PC-9 (cell line): ENCODE measurements around the gene PIK3C2G. TPM values are rescaled to one million over a fixed set of nuclear protein-coding genes. Genes with fewer than 3 reads are reported as not detected.

Experiments
- BruUV-seq: library from RNA; stranded (reverse); fragments of 400-500 nt; replicated peaks from 2 replicates; lab custom pipeline; 2021; lab: Mats Ljungman, UMichigan
- CTCF ChIA-PET: fragments of 300-600 bp; sonication (Branson Sonifier 250); formaldehyde crosslinking; loops from one replicate; lab custom pipeline; 2022; ENCODE audit warnings: antibody characterized with exemption; lab: Charles Lee
- POLR2A ChIA-PET: fragments of 300-600 bp; sonication (Branson Sonifier 250); formaldehyde crosslinking; loops from one replicate; lab custom pipeline; 2022; ENCODE audit warnings: antibody characterized with exemption; ENCODE audit not compliant: unreplicated experiment; lab: Charles Lee
- DNase-seq, 2 experiments: peaks; one replicate each; pipeline versions ENCODE4 v3.0.0 to v3.0.0-alpha.2; 2015 to 2022; ENCODE audit warnings: mixed read lengths in 1 of 2
- H2AFZ ChIP-seq: fragments of 200-600 bp; sonication (generic); 2 replicates; pipeline ENCODE4 v1.8.1; 2017; ENCODE audit warnings: antibody characterized with exemption
- H3F3A ChIP-seq: fragments of 200-600 bp; sonication (generic); 2 replicates; pipeline ENCODE4 v1.8.1; 2017; ENCODE audit warnings: antibody characterized with exemption, mild to moderate bottlenecking, low read depth; ENCODE audit not compliant: insufficient read depth
- H3K27ac ChIP-seq: fragments of 200-600 bp; sonication (generic); 2 replicates; pipeline ENCODE4 v1.6.1; 2016; ENCODE audit warnings: mixed run types
- H3K27me3 ChIP-seq: fragments of 200-600 bp; sonication (generic); 2 replicates; pipeline ENCODE4 v1.6.1; 2016; ENCODE audit warnings: low read depth, mixed run types; ENCODE audit not compliant: insufficient read depth
- H3K36me3 ChIP-seq: fragments of 200-600 bp; sonication (generic); 2 replicates; pipeline ENCODE4 v1.6.1; 2016; ENCODE audit warnings: low read depth, mixed run types
- H3K4me1 ChIP-seq: fragments of 200-600 bp; sonication (generic); replicated peaks from 2 replicates; pipeline ENCODE4 v1.6.1; 2016; ENCODE audit warnings: mixed run types; ENCODE audit not compliant: insufficient read depth
- H3K4me2 ChIP-seq: fragments of 200-600 bp; sonication (generic); 2 replicates; pipeline ENCODE4 v1.6.1; 2017; ENCODE audit warnings: mixed run types
- H3K4me3 ChIP-seq: fragments of 200-600 bp; sonication (generic); 2 replicates; pipeline ENCODE4 v1.6.1; 2016; ENCODE audit warnings: mixed run types
- H3K79me2 ChIP-seq: fragments of 200-600 bp; sonication (generic); 2 replicates; pipeline ENCODE4 v1.6.1; 2017; ENCODE audit warnings: low read depth, mixed run types
- H3K9me2 ChIP-seq: fragments of 200-600 bp; sonication (generic); 2 replicates; pipeline ENCODE4 v1.8.1; 2017; ENCODE audit warnings: mild to moderate bottlenecking; ENCODE audit not compliant: insufficient read depth
- H3K9me3 ChIP-seq: fragments of 200-600 bp; sonication (generic); 2 replicates; pipeline ENCODE4 v1.8.1; 2016; ENCODE audit warnings: low read depth; ENCODE audit not compliant: insufficient read depth
- H4K20me1 ChIP-seq: fragments of 200-600 bp; sonication (generic); 2 replicates; pipeline ENCODE4 v1.8.1; 2017; ENCODE audit not compliant: insufficient read depth
- EZH2 ChIP-seq: fragments of 200-600 bp; sonication (generic); IDR thresholded peaks from 2 replicates; pipeline ENCODE4 v1.8.0; 2017; ENCODE audit warnings: antibody characterized with exemption, low read depth
- intact Hi-C: fragments of 100-400 bp; cut with micrococcal nuclease; formaldehyde crosslinking; loops from one replicate; pipeline ENCODE4 v1.10.0; 2022; ENCODE audit not compliant: unreplicated experiment
- total RNA-seq: library from RNA; stranded (reverse); gene quantifications from 2 replicates; pipeline ENCODE4 v1.2.3, GENCODE V29; 2021
- TF ChIP-seq, protein P1 (sequence below): fragments of 200-600 bp; sonication (generic); conservative IDR thresholded peaks from 2 replicates; pipeline ENCODE4 v1.6.1; 2017; ENCODE audit warnings: mixed run types, antibody characterized with exemption, mild to moderate bottlenecking, moderate library complexity

PIK3C2G gene
- total RNA-seq, 1 experiment from 2014 or later, result 1.4 TPM

DNA sequence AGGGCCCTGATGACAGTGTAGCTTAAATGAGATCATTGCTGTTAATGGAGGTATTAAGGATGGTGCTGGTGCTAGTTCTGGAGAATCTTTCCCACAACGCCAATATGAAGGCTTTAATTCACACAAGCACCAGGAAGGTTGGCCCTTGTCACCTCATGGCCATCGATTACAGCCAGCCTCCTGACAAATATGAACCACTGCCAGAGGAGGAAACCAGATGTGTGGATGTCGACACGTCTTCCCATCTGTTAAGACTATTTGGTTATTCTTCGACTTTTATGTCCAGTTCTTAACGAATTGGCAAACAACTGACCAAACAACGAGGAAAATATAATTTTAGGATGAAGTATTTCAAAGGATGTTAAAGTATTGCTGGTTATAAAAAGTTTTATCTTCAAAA, 79.5 kb downstream of the PIK3C2G start:
- Histone ChIP-seq H3K9me2 (no peaks in the 10 kb centered on the region), H3K9me3 (no peaks in the 10 kb centered on the region), H4K20me1 (no peaks in the 10 kb centered on the region), H3K36me3 (no peaks in the 10 kb centered on the region), H3K27ac (no peak overlapping the region), H3K4me3 (no peak overlapping the region), H2AFZ (no peak overlapping the region), H3K4me1 (no peaks in the 10 kb centered on the region), H3K27me3 (no peaks in the 10 kb centered on the region), H3F3A (no peaks in the 10 kb centered on the region), H3K4me2 (no peak overlapping the region), H3K79me2 (no peaks in the 10 kb centered on the region)
- TF ChIP-seq, protein P1, sequence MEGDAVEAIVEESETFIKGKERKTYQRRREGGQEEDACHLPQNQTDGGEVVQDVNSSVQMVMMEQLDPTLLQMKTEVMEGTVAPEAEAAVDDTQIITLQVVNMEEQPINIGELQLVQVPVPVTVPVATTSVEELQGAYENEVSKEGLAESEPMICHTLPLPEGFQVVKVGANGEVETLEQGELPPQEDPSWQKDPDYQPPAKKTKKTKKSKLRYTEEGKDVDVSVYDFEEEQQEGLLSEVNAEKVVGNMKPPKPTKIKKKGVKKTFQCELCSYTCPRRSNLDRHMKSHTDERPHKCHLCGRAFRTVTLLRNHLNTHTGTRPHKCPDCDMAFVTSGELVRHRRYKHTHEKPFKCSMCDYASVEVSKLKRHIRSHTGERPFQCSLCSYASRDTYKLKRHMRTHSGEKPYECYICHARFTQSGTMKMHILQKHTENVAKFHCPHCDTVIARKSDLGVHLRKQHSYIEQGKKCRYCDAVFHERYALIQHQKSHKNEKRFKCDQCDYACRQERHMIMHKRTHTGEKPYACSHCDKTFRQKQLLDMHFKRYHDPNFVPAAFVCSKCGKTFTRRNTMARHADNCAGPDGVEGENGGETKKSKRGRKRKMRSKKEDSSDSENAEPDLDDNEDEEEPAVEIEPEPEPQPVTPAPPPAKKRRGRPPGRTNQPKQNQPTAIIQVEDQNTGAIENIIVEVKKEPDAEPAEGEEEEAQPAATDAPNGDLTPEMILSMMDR, result no peak
- TF ChIP-seq EZH2, result no peak
- POLR2A ChIA-PET, result no interaction called here
- no TSS peak for BruUV-seq
- DNase-seq, result no peak
- intact Hi-C loops, result no loop called here
- CTCF ChIA-PET, result no interaction called here

DNA sequence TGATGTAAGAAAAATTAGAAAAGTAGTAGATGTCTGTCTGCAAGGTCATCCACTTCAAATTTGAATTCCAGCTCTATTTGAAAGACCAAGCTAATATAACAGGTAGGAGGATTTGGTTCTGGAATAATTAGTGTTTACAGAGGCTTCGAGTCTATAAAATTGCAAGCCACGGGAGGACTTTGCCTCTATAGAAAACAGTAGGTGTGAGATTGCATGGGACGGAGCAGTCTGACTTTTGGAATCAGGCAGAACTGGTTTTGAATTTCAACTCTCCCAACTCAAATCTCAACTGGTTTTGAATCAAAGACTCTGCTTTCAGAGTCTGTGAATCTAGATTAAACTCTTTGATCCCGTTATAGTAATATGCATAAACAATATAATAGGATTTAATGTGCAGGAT, 82.4 kb downstream of the PIK3C2G start:
- Histone ChIP-seq H3K9me3 (no peaks in the 10 kb centered on the region), H3K36me3 (no peaks in the 10 kb centered on the region), H3K9me2 (no peaks in the 10 kb centered on the region), H3K27ac (no peak overlapping the region), H4K20me1 (no peaks in the 10 kb centered on the region), H3K79me2 (no peaks in the 10 kb centered on the region), H3K4me3 (no peak overlapping the region), H3K4me1 (no peaks in the 10 kb centered on the region), H3K4me2 (no peak overlapping the region), H2AFZ (0 out of 2 replicates have a peak overlapping the region, but pooled peaks have one; percentile 16), H3K27me3 (no peaks in the 10 kb centered on the region), H3F3A (no peaks in the 10 kb centered on the region)
- BruUV-seq, result no TSS peak
- intact Hi-C loops, result no loop called here
- DNase-seq, result no peak
- ChIA-PET POLR2A (no interaction called here), CTCF (no interaction called here)
- TF ChIP-seq, protein P1, result no peak
- no peak for TF ChIP-seq EZH2

DNA sequence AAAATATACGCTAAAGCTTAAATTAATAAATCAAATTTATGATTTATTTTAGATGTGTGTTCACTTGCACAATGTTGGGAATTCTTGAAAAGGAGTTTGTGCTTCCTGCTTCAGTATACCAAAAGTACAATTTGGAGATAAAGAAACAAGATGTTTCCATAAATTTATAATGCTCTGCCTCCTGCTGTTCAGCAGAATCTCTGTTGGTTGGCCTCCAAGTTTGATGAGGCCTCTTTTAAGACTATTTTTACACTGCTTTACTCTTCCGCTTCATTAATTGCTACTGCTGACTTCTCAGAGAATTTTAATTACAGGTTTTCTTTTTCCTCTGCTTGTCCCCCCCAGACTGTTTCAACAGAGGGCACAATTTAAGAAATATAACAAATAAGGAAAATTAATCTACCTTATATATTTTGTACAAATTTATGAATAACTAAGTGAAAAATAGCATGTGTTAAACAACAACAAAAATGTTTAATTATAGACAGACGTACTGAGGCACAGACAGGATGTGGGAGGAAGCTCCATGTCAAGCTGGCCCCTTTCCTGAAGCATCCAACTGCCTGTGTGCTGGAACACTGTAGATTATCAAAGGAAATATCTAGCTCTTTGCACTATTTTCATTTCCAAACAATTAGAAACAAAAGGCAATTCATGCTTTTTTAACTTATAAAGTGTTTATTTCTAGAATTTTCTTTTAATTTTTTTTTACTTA, 83.9 kb downstream of the PIK3C2G start:
- intact Hi-C loops, result no loop called here
- H2AFZ ChIP-seq, result no peak overlapping the region
- no peak overlapping the region for H3K27ac ChIP-seq
- H4K20me1 ChIP-seq, result no peaks in the 10 kb centered on the region
- H3K27me3 ChIP-seq, result no peaks in the 10 kb centered on the region
- no peaks in the 10 kb centered on the region for H3K9me2 ChIP-seq
- TF ChIP-seq EZH2, result no peak
- BruUV-seq, result no TSS peak
- POLR2A ChIA-PET, result no interaction called here
- H3F3A ChIP-seq, result no peaks in the 10 kb centered on the region
- H3K4me3 ChIP-seq, result no peak overlapping the region
- CTCF ChIA-PET, result no interaction called here
- H3K4me1 ChIP-seq, result no peaks in the 10 kb centered on the region
- DNase-seq, result no peak
- H3K36me3 ChIP-seq, result no peaks in the 10 kb centered on the region
- H3K9me3 ChIP-seq, result no peaks in the 10 kb centered on the region
- no peak overlapping the region for H3K4me2 ChIP-seq
- no peaks in the 10 kb centered on the region for H3K79me2 ChIP-seq

DNA sequence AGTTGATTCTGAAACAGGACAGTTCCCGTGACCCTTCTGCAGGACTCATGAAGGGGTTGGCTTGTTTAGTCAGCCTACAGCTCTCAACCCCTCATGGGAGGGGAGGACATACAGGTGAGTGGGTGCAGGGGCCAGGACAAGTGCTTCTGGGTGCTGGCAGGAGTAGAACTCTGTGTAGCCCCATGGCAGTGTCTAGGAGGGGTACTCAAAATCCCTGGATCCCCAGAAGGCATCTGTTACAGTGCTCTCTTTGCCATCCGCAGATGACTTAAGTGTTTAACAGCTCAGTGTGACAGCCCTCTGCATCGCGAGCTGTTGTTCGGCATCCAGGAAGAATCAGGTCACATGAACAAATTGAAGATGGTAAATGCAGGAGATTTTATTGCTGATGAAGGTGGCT, 91.0 kb downstream of the PIK3C2G start:
- Histone ChIP-seq H2AFZ (no peak overlapping the region), H3K9me2 (no peaks in the 10 kb centered on the region), H4K20me1 (no peaks in the 10 kb centered on the region), H3K9me3 (no peaks in the 10 kb centered on the region), H3K4me1 (no peaks in the 10 kb centered on the region), H3F3A (no peaks in the 10 kb centered on the region), H3K27ac (no peak overlapping the region), H3K27me3 (no peaks in the 10 kb centered on the region), H3K79me2 (no peaks in the 10 kb centered on the region), H3K4me2 (no peak overlapping the region), H3K4me3 (no peak overlapping the region), H3K36me3 (no peaks in the 10 kb centered on the region)
- no TSS peak for BruUV-seq
- no peak for DNase-seq
- ChIA-PET POLR2A (no interaction called here), CTCF (no interaction called here)
- TF ChIP-seq EZH2, result no peak
- TF ChIP-seq, protein P1, result no peak
- intact Hi-C loops, result no loop called here
